Measurements from ENCODE around the gene ZNF385B.

ZNF385B gene

GRCh38 chr2:179855673-179856072 is 5.7 kb downstream of the ZNF385B start:
- no peak for DNase-seq

- no peak for DNase-seq
These were observed 6.5 kb downstream of the ZNF385B start for GRCh38 chr2:179854891-179855290.

GRCh38 chr2:179853108-179853507 is 8.3 kb downstream of the ZNF385B start:
- no peak for DNase-seq

DNA sequence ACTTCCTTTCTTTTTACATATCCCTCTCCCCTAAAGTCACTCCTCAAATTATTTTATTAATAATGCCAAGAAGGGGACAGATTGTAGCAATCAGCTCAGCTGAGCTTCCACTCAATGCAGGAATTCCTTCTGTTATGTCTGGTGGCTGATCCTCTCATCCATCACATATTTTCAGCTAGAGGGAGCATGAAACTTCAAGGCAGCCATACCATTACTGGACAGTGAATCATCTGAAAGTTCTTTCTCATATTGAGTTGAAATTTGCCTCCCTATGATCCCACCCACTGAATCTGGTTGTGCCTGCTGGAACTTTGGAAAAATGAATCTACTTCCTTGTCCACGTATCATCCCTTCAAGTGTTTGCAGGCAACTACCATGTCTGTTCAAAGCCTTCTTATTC is 11.2 kb downstream of the ZNF385B start:
- no peak for DNase-seq

DNA sequence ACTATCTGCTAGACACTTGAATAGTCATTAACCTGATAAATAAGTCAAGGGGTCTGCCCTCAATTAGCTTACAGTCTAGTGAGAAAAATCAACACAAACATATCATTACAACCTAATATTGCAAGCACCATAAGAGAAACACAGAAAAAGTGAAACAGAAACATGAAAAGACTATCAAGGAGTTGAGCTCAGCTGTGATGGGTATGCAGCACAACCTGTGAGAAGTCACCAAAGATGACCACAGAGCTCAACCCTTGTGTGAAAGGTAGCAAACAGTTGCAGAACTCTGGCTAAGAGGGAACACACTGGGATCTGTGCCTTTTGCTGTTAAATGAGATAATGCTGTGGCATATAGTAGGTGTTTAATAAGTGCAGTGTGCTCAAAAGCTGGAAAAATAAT is 11.7 kb downstream of the ZNF385B start:
- no peak for DNase-seq

- no peak for DNase-seq
These were observed 17.9 kb downstream of the ZNF385B start for GRCh38 chr2:179843541-179843940.

GRCh38 chr2:179842498-179843153 is 18.8 kb downstream of the ZNF385B start:
- DNase-seq, result peak in 1 of 2 experiments; percentile 36

DNA sequence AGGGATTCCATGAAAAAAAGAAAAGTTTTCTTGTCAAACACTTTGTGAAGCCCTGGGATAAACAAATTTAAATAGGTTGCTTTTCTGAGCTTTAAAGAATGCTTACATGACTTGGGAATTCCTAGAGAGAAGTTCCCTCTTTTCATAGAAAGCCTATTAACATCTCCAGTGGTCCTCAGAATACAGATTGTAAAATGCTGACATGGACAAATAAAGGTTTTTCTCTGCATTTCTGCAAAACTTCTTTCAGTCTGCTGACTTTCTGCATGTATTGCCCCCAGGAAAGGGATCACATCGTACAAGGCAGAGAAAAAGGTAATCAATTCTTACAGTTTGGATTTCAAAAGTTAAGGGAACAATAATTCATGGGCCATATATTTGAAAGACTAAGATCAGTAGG is 20.6 kb downstream of the ZNF385B start:
- no peak for DNase-seq

DNA sequence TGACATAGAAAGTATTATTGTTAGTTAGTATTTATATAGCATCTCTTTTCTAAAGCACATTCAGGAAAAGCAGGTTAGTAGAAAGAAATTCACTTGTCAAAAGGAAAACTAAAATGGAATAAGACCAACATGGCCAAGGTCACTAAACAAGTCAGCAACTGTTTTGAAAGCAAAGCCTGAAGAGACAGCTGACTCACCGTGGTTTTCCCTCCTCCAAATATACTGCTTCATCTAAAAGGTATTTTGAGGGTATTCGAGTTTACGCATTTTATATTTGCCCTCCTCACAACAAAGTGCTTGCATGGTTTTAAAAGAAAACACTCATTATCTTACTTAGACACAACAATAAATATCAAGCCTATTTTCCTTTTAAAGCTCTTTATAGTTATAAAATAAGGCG is 24.0 kb downstream of the ZNF385B start:
- no peak for DNase-seq

GRCh38 chr2:179830043-179830787 is 31.2 kb downstream of the ZNF385B start:
- DNase-seq, result no peak

DNA sequence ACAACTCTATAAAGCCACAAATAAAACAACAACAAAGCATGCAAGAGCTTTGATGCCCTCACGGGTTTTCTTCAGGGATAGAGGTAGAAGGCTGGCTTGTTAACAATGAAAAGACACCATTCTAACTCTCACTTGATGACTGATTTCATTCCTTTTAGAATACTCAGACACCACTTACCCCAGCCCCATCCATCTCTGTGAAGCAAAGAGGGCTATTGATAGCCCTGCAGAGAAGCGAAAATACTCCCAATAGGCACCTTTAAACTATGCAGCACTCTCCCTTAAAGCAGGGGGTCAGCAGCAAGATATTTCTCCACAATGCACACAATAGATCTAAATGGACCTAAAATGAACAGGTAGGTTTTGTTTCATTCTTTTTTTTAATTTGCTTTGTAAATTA is 35.1 kb downstream of the ZNF385B start:
- DNase-seq, result no peak

GRCh38 chr2:179825494-179825893 is 35.9 kb downstream of the ZNF385B start:
- DNase-seq, result no peak

DNA sequence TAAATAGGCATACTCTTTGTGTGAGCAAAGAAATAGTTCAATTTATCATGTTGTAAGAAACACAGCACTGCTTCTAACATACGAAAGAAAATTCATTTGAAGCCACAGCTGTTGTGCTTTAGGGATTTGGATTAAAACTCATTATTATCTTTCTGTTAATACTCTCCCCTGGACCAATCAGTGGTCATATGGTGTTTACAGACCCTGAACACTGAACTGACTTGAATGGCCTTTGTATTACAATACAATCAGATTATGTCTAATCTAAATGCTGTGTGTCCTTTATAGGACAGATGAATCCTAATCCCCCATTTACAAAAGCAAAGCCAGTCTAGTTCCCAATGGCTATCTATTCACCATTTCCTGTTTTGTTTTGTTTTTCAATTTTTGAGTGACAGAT is 36.5 kb downstream of the ZNF385B start:
- no peak for DNase-seq

GRCh38 chr2:179822540-179822939 is 38.9 kb downstream of the ZNF385B start:
- no peak for DNase-seq

DNA sequence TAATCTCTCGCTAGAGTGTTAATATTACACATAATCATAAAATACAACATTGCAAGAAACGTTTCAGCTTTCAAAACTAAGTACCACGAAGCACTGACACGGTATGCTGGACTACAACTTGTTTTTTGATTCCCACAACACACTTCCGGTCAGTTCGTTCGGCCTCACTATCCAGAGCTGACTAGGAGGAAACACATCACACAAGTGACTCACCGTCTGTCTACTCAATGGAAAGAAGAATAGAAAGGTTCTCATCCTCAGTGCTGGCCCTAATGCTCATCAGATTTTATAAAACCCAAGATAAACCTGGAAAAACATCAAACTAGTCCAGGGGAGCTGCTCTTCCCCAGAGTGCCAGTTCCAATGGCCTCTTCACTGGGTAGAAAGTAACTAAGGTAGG is 42.9 kb downstream of the ZNF385B start:
- DNase-seq, result no peak

DNA sequence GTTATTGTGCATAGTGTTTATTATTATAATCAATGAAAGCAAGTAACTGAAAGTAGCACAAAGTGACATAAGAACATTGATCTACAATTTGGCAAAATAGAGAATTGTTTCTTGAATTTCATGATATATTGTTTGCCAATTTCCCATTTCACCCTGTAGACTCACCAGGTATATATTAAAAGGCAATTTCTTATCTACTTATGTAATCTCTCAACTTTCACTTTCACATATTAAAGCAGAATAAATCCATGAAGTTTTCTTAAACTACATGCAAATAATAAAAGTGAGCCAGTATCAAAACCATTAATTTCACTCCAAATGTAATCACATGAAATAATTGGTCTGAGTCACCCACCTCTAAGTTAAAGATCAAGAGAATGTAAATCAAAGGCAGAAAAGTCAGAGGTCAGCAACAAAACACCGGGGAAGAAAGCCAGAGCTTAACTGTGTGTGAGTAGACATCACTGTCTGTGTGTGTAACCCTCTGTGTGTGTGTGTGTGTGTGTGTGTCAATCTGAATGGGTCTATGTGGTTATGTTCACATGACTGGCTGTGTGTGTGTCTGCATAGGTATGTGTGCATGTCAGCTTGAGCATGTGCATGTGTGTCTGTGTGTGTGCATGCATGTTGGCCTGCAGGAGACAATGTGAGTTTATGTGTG is 44.1 kb downstream of the ZNF385B start:
- no peak for DNase-seq

GRCh38 chr2:179814050-179814449 is 47.4 kb downstream of the ZNF385B start:
- no peak for DNase-seq

- no peak for DNase-seq
These were observed 48.9 kb downstream of the ZNF385B start for GRCh38 chr2:179812501-179812900.

GRCh38 chr2:179811042-179811441 is 50.4 kb downstream of the ZNF385B start:
- no peak for DNase-seq

GRCh38 chr2:179809606-179810005 is 51.8 kb downstream of the ZNF385B start:
- DNase-seq, result no peak

- DNase-seq, result peak in 1 of 2 experiments; percentile 6
These were observed 56.4 kb downstream of the ZNF385B start for GRCh38 chr2:179805001-179805400.

GRCh38 chr2:179804206-179804605 is 57.2 kb downstream of the ZNF385B start:
- DNase-seq, result no peak

DNA sequence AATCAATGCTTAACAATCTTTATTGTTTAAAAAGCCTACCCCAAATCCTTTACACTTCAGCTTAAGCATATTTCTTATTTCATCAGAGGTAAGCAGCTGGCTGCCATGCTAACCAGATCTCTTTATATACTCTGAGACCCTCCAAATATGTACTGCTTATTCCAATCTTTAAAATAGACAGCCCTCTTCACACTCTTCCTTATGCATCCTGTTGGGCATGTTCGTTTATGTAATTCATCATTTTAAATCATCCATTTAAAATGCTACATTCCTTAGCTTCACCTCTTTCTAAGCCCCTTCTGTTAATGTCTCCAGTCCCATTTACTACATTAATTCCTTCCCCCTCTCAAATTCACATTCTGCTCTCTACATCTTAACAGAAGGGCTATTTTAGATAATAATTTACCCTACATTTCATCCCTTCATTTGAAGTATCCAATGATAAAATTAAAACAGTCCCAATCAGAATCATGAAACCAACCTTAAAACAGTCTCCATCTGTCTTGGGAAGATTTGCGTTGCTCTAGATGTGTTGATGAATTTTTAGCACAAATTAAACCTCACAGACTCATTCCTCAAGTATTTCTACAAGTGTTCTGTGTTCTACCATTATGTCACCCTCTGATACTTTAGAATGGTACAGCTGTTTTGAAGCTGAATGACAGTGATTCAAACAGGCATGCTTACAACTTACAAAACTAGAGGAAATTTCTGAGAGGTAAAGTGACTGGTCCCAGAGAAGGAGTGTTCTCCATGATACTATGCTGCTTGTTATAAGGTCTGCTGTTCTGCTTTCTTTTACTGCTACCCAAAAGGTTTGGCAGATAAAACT is 59.1 kb downstream of the ZNF385B start:
- DNase-seq, result no peak
